ENCODE data around the gene LAIR2. TPM values are rescaled to one million over a fixed set of nuclear protein-coding genes. Genes with fewer than 3 reads are reported as not detected.

Gene LAIR2, protein sequence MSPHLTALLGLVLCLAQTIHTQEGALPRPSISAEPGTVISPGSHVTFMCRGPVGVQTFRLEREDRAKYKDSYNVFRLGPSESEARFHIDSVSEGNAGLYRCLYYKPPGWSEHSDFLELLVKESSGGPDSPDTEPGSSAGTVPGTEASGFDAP
- 1 to 10 TPM; 1.4 to 6.8 TPM for total RNA-seq

DNA sequence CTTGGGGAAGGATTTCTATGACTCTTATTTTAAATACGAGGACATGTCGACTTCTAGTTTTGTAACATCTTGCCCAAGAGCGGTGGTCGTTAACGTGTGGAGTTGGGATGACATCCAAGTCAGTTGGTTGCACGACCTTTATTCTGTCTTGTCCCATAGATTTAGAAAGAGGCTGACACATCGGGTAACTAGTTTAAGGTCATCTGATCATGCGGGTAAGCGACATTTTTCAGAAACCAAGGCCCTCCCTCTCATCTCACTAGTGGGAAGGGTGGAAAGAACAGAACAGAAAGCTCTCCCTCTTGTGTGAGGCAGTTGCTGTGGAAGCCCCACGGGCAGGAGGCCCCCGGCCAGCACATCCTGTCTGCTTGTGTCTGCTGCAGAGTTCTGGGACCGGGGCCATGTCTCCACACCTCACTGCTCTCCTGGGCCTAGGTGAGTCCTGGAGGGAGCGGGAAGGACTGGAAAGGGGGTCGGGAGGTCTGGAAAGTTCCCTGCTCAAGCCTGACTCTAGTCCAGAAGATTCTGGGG lies at the start of gene LAIR2:
Gene LAIR2, plus strand, starts transcription at position 314 of the 531 bp plus-strand sequence. Its CDS starts 88 bp downstream, at position 402.
- no peak for DNase-seq
- peaks cover 32% of the 10 kb centered on the region for H3K27me3 Mint-ChIP-seq
- CTCF ChIA-PET: no interaction called here
- peaks cover 23% of the 10 kb centered on the region for H3K4me1 Mint-ChIP-seq
- H3K27ac Mint-ChIP-seq: no peak within 1 kb of the TSS
- no peaks in the 10 kb centered on the region for H3K9me3 Mint-ChIP-seq (ENCODE audit: low read depth)
- H3K4me3 Mint-ChIP-seq: no peak within 1 kb of the TSS
- no peak for ATAC-seq
- no peaks in the 10 kb centered on the region for H3K36me3 Mint-ChIP-seq

DNA sequence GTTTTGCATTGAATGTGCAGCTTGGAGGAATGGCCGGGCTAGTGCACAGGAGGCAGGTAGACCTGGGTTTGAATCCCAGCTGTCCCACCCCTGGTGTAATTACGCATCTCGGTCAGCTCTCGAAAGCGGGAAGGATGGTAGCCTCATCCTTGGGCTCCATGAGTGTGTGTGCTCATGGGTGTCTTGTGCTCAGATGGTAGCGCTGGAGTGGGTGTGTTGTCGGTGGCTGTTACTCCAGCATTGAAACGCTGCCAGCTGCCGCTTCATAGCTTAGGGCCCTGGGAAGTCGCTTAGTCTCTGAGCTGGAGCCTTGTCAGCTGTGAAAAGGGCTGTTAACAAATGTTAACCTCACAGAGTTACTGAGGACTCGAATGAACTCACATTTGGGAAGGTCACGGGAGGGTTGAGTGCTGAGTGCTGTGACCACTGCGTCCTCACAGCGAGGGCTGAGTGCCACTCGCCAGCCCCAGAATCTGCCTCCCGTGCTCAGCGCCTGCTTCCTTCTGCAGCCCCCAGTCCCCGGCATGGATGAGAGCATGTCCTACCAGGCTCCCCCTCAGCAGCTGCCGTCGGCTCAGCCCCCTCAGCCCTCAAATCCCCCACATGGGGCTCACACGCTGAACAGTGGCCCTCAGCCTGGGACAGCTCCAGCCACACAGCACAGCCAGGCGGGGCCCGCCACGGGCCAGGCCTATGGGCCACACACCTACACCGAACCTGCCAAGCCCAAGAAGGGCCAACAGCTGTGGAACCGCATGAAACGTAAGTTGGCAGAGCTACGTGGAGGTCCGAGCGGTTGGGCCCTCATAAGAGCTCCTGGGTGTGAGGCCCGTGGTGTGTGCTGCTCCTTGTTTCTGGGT lies 48.5 kb upstream of the LAIR2 start:
- no peak overlapping the region for H3K4me3 Mint-ChIP-seq
- no peak overlapping the region for H3K27ac Mint-ChIP-seq
- H3K27me3 Mint-ChIP-seq: no peaks in the 10 kb centered on the region
- ATAC-seq (no peak), DNase-seq (no peak)
- CTCF ChIA-PET: interaction anchor here (0.7 kb wide), 1 partner anchor 16 kb away, joined by 3 read pairs; no protein-coding TSS in a partner anchor
- H3K36me3 Mint-ChIP-seq: peaks cover 67% of the 10 kb centered on the region
- peaks cover 26% of the 10 kb centered on the region for H3K4me1 Mint-ChIP-seq
- H3K9me3 Mint-ChIP-seq (ENCODE audit: low read depth): no peaks in the 10 kb centered on the region

DNA sequence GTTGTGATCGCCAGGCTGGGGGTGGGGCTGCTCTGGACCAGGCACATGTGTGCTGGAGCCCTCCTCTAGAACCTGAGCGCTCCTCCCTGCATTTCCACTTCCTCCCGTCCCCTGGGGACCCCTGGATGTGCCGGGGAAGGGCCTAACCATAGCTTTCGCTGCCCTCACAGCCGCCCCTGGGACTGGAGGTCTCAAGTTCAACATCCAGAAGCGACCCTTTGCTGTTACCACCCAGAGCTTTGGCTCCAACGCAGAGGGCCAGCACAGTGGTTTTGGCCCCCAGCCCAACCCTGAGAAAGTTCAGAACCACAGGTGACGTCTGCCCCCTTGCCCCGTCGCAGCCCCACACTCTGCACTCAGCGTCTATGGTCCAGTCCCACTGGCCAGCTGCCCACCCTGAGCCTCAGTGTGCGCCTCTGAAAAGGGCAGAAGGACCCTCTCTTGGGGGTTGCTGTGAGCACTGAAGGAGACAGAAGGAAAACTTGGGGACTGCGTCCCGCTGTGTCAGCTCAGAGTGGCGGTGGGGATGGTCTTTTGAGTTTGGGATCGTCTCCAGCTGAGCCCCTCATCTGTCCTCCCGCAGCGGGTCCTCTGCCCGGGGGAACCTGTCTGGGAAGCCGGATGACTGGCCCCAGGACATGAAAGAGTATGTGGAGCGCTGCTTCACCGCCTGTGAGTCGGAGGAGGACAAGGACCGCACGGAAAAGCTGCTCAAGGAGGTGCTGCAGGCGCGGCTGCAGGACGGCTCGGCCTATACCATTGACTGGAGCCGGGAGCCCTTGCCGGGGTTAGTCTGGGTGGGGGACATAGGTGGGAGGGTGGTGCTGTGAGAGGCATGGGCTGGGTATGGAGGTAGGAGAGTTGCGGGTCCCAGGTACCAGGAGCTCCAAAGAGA lies 47.6 kb upstream of the LAIR2 start:
- no peak overlapping the region for H3K4me3 Mint-ChIP-seq
- ATAC-seq (no peak), DNase-seq (no peak)
- no peaks in the 10 kb centered on the region for H3K27me3 Mint-ChIP-seq
- CTCF ChIA-PET: interaction anchor here (0.7 kb wide), 1 partner anchor 17 kb away, joined by 3 read pairs; no protein-coding TSS in a partner anchor
- H3K9me3 Mint-ChIP-seq (ENCODE audit: low read depth): no peaks in the 10 kb centered on the region
- no peak overlapping the region for H3K27ac Mint-ChIP-seq
- peaks cover 68% of the 10 kb centered on the region for H3K36me3 Mint-ChIP-seq
- peaks cover 28% of the 10 kb centered on the region for H3K4me1 Mint-ChIP-seq

DNA sequence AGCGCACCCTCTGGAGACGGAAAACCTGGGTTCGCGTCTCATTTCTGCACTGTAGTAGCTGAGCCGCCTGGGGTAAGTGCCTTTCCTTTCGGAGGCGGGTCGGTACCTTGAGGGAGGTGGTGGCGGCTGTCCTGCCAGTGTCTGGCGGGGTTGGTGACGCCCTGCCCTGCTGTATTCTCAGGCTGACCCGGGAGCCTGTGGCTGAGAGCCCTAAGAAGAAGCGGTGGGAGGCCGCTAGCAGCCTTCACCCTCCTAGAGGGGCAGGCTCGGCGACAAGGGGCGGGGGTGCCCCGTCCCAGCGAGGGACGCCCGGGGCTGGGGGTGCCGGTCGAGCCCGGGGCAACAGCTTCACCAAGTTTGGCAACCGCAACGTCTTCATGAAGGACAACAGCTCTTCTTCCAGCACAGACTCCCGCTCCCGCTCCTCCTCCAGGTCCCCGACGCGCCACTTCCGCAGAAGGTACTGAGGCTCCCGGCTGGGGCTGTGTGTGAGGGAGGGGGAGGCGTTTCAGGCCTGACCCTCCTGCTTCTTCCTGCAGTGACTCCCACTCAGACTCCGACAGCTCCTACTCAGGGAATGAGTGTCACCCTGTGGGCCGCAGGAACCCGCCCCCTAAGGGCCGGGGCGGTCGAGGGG lies 46.7 kb upstream of the LAIR2 start:
- DNase-seq: no peak
- CTCF ChIA-PET: interaction anchor here (1.0 kb wide), 1 partner anchor 16 kb away, joined by 3 read pairs; no protein-coding TSS in a partner anchor
- no peak overlapping the region for H3K27ac Mint-ChIP-seq
- H3K4me1 Mint-ChIP-seq: peaks cover 20% of the 10 kb centered on the region
- no peaks in the 10 kb centered on the region for H3K27me3 Mint-ChIP-seq
- no peak for ATAC-seq
- H3K36me3 Mint-ChIP-seq: peaks cover 64% of the 10 kb centered on the region
- no peaks in the 10 kb centered on the region for H3K9me3 Mint-ChIP-seq (ENCODE audit: low read depth)
- no peak overlapping the region for H3K4me3 Mint-ChIP-seq

DNA sequence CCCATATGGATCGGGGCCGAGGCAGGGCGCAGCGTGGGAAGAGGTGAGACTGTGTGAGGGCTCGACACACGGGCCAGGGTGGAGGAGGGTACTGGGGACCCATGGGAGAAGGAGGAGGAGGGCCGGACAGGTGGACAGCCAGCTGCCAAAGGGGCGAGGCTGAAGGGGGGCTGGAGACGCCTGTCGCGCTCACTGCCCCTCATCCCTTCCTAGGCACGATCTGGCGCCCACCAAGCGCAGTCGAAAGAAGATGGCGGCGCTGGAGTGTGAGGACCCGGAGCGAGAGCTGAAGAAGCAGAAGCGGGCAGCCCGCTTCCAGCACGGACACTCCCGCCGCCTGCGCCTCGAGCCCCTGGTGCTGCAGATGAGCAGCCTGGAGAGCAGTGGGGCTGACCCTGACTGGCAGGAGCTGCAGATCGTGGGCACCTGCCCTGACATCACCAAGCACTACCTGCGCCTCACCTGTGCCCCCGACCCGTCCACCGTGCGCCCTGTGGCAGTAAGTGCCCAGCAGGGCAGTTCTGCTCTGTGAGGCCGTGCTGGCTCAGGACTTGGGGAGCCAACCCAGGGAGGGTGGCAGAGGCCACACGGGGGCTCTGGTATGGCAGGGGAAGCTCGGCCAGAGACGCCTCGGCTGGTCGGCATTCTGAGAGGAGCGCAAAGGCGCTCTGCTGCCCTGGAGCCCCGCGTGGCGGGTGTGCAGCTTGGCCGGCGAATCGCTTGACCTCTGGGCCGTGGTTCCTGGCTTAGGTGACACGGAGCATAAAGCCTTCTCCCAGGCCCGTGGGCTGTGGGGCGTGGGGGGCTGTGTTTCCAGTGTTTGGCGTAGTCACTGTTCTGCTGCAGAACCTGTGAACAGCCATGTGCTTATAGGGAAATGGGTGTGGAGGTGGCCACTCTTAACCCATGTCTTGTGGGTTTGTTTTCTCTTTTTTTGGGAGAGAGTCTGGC lies 45.9 kb upstream of the LAIR2 start:
- no peak for DNase-seq
- H3K36me3 Mint-ChIP-seq: peaks cover 63% of the 10 kb centered on the region

DNA sequence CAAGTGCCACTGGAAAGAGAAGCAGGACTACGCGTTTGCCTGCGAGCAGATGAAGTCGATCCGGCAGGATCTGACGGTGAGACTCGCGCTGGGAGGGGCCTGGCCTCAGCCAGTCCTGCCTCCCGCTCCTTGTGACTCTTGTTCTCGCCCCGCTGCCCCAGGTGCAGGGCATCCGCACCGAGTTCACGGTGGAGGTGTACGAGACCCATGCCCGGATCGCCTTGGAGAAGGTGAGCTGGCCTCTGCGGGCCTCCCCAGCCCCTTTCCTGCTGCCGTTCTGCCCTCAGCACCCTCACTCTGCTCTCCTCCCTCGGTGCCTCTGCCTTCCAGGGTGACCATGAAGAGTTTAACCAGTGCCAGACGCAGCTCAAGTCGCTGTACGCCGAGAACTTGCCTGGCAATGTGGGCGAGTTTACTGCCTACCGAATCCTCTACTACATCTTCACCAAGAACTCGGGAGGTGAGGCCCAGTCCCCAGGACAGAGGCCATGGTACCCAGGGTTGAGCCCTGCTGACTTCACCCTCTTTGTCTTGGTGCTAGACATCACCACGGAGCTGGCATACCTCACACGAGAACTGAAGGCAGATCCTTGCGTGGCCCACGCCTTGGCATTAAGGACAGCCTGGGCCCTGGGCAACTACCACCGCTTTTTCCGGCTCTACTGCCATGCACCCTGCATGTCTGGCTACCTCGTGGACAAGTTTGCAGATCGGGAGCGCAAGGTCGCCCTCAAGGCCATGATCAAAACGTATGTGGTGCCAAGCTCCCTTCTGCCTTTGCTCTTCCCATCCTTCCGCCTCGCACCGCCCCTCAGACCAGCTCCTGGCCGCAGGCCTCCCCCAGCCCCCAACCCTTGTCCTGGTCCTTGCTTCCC lies 44.6 kb upstream of the LAIR2 start:
- DNase-seq (no peak), ATAC-seq (no peak)
- Mint-ChIP-seq H3K4me3 (no peak overlapping the region), H3K36me3 (peaks cover 54% of the 10 kb centered on the region), H3K27ac (no peak overlapping the region), H3K9me3 (ENCODE audit: low read depth) (no peaks in the 10 kb centered on the region), H3K4me1 (peaks cover 21% of the 10 kb centered on the region), H3K27me3 (no peaks in the 10 kb centered on the region)
- CTCF ChIA-PET: no interaction called here

More for the DNA sequence above, 45.9 kb upstream of the LAIR2 start:
- Mint-ChIP-seq H3K4me3 (no peak overlapping the region), H3K27ac (no peak overlapping the region), H3K9me3 (ENCODE audit: low read depth) (no peaks in the 10 kb centered on the region), H3K27me3 (no peaks in the 10 kb centered on the region), H3K4me1 (peaks cover 19% of the 10 kb centered on the region)
- ATAC-seq: no peak
- CTCF ChIA-PET: interaction anchor here (1.0 kb wide), 1 partner anchor 17 kb away, joined by 3 read pairs; no protein-coding TSS in a partner anchor

DNA sequence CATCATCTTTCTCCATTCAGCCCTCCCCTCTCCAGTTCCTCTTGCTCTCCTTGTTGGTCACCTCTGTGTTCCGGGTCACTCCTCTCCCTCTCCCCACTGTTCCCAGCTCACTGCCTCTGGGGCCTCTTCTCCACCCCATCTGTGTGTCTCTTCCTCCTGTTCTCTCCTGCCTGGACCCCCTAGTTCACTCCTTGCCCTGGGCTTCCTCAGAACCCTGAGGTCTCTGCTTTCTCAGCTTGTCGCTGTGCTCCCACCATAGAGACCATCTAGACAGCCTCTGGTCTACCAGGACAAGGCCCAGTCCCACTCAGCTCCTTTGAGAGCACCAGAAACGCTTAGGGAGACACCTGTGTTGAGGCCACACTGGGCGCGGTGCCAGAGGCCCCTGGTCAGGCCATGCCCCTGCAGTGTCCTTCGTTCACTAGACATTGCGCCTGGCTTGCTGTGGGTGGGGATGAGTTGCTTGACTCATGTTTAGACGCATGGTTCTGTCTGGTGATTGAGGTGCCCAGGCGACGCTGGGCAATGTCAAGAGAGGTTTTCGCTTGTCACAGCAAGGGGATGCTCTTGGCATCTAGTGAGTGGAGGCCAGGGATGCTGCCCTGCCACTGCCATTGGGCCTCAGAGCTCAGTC lies 43.9 kb upstream of the LAIR2 start:
- Mint-ChIP-seq H3K27me3 (no peaks in the 10 kb centered on the region), H3K9me3 (ENCODE audit: low read depth) (no peaks in the 10 kb centered on the region), H3K4me1 (peaks cover 18% of the 10 kb centered on the region), H3K27ac (no peak overlapping the region), H3K36me3 (peaks cover 48% of the 10 kb centered on the region), H3K4me3 (no peak overlapping the region)
- no peak for DNase-seq
- CTCF ChIA-PET: interaction anchor here (1.1 to 1.9 kb wide), 2 partner anchors 10 to 23 kb away, joined by 4 to 5 read pairs; partner anchors contain the start of gene LENG8
- ATAC-seq: no peak

DNA sequence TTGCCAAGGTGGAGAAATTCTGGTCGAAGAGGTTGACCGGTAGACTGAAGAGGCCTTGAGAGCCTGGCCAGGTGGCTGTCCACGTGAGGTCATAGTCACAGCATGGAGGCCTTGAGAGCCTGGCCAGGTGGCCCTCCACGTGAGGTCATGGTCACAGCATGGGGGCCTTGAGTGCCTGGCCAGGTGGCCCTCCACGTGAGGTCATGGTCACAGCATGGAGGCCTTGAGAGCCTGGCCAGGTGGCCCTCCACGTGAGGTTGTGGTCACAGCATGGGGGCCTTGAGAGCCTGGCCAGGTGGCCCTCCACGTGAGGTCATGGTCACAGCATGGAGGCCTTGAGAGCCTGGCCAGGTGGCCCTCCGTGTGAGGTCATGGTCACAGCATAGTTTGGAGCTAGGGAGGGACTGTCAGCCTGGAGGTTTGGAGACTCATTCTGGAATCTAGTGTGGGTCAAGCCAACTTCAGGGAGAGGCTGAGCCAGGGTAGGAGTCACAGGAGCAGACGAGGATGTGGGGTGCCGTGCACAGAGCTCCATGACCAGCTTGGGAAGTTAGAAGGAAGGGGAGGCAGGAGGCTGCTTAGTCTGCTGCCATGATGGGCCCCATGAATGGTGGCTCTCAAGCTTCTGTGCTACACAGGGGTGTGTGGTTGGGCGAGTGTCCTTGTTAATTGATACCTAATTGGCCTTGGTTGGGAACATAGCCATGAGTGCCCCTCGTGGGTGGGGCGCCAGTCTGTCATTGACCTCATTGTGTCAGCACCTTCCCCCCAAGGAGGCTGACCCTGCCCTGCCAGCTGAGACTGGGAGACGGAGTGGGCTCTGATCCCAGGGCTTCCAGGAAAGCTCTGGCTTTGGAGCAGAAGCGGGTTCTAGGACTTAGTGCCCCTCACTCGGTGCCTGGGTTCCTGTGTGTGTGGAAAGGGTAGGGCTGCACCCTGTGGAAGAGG lies 43.1 kb upstream of the LAIR2 start:
- CTCF ChIA-PET: interaction anchor here (1.1 to 1.9 kb wide), 2 partner anchors 11 to 22 kb away, joined by 4 to 5 read pairs; partner anchors contain the start of gene LENG8
- peaks cover 22% of the 10 kb centered on the region for H3K4me1 Mint-ChIP-seq
- H3K27ac Mint-ChIP-seq: no peak overlapping the region
- DNase-seq (no peak), ATAC-seq (no peak)
- H3K4me3 Mint-ChIP-seq: no peak overlapping the region
- H3K9me3 Mint-ChIP-seq (ENCODE audit: low read depth): no peaks in the 10 kb centered on the region
- no peaks in the 10 kb centered on the region for H3K27me3 Mint-ChIP-seq
- H3K36me3 Mint-ChIP-seq: peaks cover 43% of the 10 kb centered on the region

DNA sequence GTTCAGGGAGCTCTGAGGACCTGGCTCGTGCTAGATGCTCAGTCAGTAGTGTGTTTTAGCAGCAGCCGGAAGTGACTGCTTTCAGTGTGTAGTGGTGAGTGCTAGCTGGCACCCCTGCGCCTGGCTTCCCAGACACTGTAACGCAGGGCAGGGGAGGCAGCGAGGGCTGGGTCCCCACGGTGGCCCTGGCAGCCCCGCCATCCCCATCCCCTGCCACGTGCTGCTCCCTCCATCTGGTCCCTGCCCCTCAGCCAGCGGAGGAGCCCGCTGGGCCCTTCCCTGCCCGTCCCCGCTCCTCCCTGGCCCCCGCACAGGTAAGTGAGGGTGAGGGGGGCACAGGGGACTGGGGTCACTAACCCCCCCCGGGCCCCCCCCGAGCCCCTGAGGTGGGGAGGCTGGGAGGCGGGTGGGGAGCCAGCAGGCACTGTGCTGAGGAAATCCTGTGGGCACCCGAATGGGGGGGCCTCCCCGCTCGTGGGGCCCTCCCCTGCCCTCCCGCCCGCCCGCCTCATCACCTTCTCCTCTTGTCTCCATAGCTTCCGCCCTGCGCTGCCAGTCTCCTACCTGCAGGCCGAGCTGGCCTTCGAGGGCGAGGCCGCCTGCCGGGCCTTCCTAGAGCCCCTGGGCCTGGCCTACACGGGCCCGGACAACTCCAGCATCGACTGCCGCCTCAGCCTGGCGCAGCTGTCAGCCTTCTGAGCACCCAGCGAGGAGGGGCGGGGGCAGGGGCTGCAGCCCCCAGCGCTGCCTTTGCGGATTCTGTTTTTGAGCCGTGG lies 42.2 kb upstream of the LAIR2 start:
- no peak for ATAC-seq
- H3K27ac Mint-ChIP-seq: no peak overlapping the region

More for the DNA sequence above, 42.2 kb upstream of the LAIR2 start:
- Mint-ChIP-seq H3K4me1 (peaks cover 22% of the 10 kb centered on the region), H3K4me3 (no peak overlapping the region), H3K9me3 (ENCODE audit: low read depth) (no peaks in the 10 kb centered on the region), H3K36me3 (peaks cover 36% of the 10 kb centered on the region), H3K27me3 (no peaks in the 10 kb centered on the region)
- CTCF ChIA-PET: interaction anchor here (1.1 to 1.9 kb wide), 3 partner anchors 11 to 21 kb away, joined by 4 to 5 read pairs (median 5); partner anchors contain the start of gene LENG8
- DNase-seq: no peak

Measured in activated CD8-positive, alpha-beta memory T cell treated with anti-CD3 and anti-CD28 coated beads, Interleukin-2, amount 10 ng/mL, durations not matched to agents 7 days and 5 days (primary cell).